ENCODE results near the gene CASZ1. TPM values are rescaled to one million over a fixed set of nuclear protein-coding genes. Genes with fewer than 3 reads are reported as not detected.

CASZ1 gene
- total and polyA plus RNA-seq, 8 donors: 6.0 to 166 (median 39.8) TPM

- intact Hi-C loops (cut with DNase I; ENCODE audit: low total_unique reads): loop anchor here (10.0 kb wide), 1 partner anchor 111 kb away; no protein-coding TSS in a partner anchor
- no peak for TF ChIP-seq POLR2AphosphoS5 (IDR thresholded peaks at IDR 0.05)
- no peak for TF ChIP-seq EP300 (IDR thresholded peaks at IDR 0.05)
- TF ChIP-seq CTCF (IDR thresholded peaks at IDR 0.05): no peak
- H3K4me1 ChIP-seq: peaks cover 23 to 70% (median 55%) of the 10 kb centered on the region in 4 donors
- H3K9me3 ChIP-seq: no peaks in the 10 kb centered on the region
- H3K27ac ChIP-seq: peak overlapping the region; percentile 84 to 92 (median 91)
- WGBS, 5 donors: 0 to 2% (median 1%) methylated on average over 33 to 41 of the region's 41 CpGs
- peak overlapping the region; percentile 68 to 81 (median 74) for H3K4me3 ChIP-seq
- DNase-seq: peak in 1 of 2 donors; percentile 62
- peaks cover 0 to 84% (median 15%) of the 10 kb centered on the region in 3 donors for H3K27me3 ChIP-seq
- H3K36me3 ChIP-seq: no peaks in the 10 kb centered on the region
These were observed 997 bp downstream of the CASZ1 start for GRCh38 chr1:10795276-10796021.

GRCh38 chr1:10794724-10795275, 1.6 kb downstream of the CASZ1 start:
- Histone ChIP-seq H3K9me3 (no peaks in the 10 kb centered on the region), H3K27me3 (peaks cover 0 to 85% (median 15%) of the 10 kb centered on the region in 3 donors), H3K36me3 (no peaks in the 10 kb centered on the region), H3K27ac (peak overlapping the region; percentile 84 to 92 (median 91)), H3K4me1 (peaks cover 23 to 77% (median 61%) of the 10 kb centered on the region in 4 donors), H3K4me3 (peak overlapping the region; percentile 68 to 81 (median 74))
- 0 to 1% (median 1%) methylated on average over 37 to 58 of the region's 58 CpGs for WGBS, 5 donors
- intact Hi-C loops (cut with DNase I; ENCODE audit: low total_unique reads): loop anchor here (10.0 kb wide), 1 partner anchor 110 kb away; no protein-coding TSS in a partner anchor
- no peak for TF ChIP-seq POLR2A (IDR thresholded peaks at IDR 0.05)
- no peak for TF ChIP-seq CTCF (IDR thresholded peaks at IDR 0.05)
- no peak for TF ChIP-seq EP300 (IDR thresholded peaks at IDR 0.05)
- no peak for TF ChIP-seq POLR2AphosphoS5 (IDR thresholded peaks at IDR 0.05)
- peak in 1 of 2 donors; percentile 57 for DNase-seq

GRCh38 chr1:10793129-10793651, 3.3 kb downstream of the CASZ1 start:
- DNase-seq: peak; percentile 71 to 81
- 1 to 3% (median 2%) methylated on average over 9 of the region's 9 CpGs for WGBS, 5 donors
- Histone ChIP-seq H3K27me3 (peaks cover 0 to 91% (median 16%) of the 10 kb centered on the region in 3 donors), H3K27ac (peak overlapping the region; percentile 84 to 92 (median 91)), H3K9me3 (no peaks in the 10 kb centered on the region), H3K4me1 (peaks cover 34 to 91% (median 76%) of the 10 kb centered on the region in 4 donors), H3K36me3 (no peaks in the 10 kb centered on the region), H3K4me3 (peak overlapping the region; percentile 68 to 81 (median 74))
- TF ChIP-seq CTCF (IDR thresholded peaks at IDR 0.05) (no peak), POLR2AphosphoS5 (IDR thresholded peaks at IDR 0.05) (peak in 2 of 3 donors; percentile 37 to 53), POLR2A (IDR thresholded peaks at IDR 0.05) (no peak), EP300 (IDR thresholded peaks at IDR 0.05) (no peak)
- intact Hi-C loops (cut with DNase I; ENCODE audit: low total_unique reads): loop anchor here (10.0 kb wide), 1 partner anchor 108 kb away; no protein-coding TSS in a partner anchor

Measured in stomach (tissue), 9 donors.